ENCODE results near the gene RAN.
"Not testable (repeated sequence)": the region's sequence is repeated elsewhere in the genome, so short reads cannot be mapped to it uniquely, and the experiment has no call there.

Gene RAN

DNA sequence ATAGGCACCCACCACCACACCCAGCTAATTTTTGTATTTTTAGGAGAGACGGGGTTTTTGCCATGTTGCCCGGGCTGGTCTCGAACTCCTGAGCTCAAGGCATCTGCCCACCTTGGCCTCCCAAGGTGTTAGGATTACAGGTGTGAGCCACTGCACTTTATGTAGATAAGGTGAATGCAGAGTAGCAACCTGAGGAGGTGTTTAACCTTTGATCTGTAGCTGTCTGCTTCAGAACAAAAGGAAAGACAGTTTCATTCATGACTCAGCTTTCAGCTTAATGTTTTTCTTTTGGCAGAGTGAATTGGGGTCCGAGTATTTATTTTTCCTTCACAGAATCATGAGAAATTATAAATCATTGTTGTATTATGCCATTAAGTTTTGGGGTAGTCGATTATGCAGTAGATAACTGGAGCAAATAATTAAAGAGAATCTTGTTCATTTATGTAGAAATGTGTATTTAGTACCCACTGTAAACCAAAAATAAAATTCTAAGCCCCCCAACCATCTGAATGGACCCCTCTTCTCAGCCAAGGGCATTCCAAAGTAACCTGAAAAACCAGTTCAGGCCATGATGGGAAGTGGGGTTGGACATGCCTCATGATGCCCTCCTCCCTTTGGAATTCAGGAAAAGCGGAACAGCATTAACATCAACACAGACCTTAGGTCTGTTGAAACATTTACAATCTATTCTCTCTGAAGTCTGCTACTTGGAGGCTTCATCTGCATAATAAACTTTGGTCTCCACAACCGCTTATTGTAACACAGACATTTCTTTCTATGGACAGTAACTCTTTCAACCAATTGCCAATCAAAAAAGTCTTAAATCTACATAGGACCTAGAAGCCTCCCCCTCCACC is 22.1 kb upstream of the RAN start:
- no peak for DNase-seq

DNA sequence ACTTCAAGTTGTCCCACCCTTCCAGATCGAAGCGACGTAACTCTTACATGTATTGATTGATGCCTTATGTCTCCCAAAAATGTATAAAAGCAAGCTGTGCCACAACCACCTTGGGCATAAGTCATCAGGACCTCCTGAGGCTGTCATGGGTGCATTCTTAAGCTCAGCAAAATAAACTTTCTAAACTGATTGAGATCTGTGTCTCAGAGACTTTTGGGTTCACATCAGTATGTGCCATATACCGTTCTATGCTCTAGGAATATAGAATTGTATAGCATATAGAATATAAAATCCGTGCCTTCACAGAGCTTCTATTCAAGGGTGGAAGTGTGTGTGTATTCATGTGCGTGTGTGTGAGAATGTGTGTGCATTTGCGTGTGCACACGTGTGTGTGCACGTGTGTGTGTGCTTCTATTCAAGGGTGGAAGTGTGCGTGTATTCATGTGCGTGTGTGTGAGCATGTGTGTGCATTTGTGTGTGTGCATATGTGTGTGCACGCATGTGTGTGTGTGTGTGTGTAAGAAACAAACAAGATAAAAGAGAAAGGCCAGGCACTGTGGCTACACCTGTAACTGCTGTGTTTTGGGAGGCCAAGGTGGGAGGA is 21.3 kb upstream of the RAN start:
- no peak for DNase-seq

- DNase-seq: no peak
Observed at GRCh38 chr12:130856088-130856487, 15.8 kb upstream of the RAN start.

GRCh38 chr12:130858084-130858483 is 13.8 kb upstream of the RAN start:
- no peak for DNase-seq

DNA sequence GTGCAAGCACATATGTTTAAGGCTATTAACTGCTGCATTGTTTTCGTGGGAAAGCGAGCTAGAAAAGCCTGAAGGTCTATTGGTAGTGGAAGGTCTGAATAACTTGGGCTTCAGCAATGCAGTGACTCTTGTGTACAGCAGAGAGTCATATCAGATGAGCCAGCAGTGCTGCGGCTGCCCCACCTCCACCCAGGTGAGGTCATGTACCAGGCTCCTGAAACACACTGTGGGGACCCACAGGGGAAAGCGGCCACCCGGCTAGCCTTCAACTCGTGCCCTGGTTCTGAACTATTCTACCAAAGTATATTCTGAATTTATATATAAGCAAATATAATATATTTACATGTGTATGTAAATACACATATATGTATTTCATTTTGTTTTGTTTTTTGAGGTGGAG is 12.7 kb upstream of the RAN start:
- DNase-seq: no peak

DNA sequence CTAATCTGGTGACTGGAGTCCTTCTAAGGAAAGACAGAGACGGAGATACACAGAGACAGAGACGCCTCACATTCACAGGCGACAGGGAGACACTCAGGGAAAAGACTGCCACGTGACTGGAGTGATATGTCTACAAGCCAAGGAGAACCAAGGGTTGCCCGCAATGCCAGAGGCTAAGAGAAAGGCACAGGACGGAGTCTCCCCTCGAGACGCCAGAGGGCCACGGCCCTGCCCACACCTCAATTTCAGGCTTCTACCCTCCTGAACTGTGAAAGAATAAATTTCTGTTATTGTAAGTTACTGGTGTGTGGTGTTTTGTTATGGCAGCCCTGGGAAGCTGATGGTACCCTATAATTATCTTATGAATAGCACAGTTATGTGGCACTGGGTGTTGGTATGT is 11.6 kb upstream of the RAN start:
- DNase-seq: no peak

GRCh38 chr12:130862161-130862560 is 9.7 kb upstream of the RAN start:
- DNase-seq: no peak

DNA sequence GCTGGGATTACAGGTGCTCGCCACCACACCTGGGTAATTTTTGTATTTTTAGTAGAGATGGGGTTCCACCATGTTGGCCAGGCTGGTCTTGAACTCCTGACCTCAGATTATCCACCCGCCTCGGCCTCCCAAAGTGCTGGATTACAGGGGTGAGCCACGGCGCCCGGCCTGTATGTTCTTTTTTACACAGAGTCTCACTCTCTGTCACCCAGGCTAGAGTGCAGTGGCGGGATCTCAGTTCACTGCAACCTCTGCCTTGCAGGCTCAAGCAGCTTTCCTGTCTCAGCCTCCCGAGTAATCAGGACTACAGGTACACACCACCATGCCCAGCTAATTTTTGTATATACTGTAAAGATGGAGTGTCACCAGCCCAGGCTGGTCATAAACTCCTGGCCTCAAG is 9.1 kb upstream of the RAN start:
- DNase-seq: not testable (repeated sequence)

DNA sequence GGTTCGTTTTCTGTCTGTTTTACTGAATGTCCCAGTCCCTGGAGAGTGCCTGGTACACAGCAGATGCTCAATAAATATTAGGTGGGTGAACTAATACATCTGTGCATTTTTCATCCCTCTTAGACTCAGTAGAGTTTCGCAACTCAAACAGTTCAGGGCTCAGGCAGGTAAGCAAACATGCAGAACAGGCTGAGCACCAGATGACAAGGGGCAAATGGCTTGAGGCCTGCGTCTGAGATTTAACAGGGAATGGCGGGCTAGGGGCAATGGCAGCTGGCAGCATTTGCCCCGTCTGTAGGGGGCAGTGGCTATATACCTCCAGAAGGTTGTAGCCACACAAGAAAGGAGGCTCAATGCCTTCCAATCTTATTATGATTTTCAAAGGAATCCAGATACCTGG is 8.6 kb upstream of the RAN start:
- no peak for DNase-seq

- DNase-seq: no peak
Observed at GRCh38 chr12:130868412-130868811, 3.5 kb upstream of the RAN start.

- peak; percentile 83 for DNase-seq
Observed at GRCh38 chr12:130870442-130871285, 1.2 kb upstream of the RAN start.

DNA sequence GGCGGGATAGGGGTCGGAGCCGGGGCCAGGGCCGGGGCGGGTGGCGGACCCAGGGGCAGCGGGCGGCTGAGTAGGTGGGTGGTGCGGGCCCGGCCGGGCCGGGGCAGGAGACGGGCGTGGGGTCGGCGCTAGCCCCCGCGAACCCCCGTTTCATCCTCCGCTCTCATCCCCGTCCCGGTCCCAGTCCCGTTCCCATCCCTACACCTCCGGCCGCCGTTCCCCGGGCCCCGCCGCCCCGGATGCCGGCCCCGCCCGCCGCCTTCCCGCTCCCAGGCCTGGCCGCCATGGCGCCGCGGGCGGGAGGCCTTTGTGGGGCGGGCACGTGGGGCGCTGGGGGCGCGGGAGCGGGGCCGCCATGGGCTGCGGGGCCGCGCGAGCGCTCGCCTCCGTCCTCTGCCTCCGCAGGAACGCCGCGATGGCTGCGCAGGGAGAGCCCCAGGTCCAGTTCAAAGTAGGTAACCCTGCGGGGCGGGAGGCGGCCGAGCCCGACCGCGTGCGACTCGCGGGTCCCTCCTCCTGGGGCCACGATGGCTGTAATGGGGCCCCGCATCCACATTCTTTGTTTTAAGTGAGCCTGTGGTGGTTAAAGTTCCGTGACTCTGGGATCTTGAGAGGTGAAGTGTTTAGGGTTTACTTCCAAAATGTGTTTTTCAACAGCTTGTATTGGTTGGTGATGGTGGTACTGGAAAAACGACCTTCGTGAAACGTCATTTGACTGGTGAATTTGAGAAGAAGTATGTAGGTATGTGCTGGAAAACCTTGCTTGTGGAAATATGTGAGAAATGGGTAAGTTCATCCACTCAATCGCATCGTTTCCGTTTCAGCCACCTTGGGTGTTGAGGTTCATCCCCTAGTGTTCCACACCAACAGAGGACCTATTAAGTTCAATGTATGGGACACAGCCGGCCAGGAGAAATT is 572 bp downstream of the RAN start:
- peak; percentile 60 for DNase-seq

DNA sequence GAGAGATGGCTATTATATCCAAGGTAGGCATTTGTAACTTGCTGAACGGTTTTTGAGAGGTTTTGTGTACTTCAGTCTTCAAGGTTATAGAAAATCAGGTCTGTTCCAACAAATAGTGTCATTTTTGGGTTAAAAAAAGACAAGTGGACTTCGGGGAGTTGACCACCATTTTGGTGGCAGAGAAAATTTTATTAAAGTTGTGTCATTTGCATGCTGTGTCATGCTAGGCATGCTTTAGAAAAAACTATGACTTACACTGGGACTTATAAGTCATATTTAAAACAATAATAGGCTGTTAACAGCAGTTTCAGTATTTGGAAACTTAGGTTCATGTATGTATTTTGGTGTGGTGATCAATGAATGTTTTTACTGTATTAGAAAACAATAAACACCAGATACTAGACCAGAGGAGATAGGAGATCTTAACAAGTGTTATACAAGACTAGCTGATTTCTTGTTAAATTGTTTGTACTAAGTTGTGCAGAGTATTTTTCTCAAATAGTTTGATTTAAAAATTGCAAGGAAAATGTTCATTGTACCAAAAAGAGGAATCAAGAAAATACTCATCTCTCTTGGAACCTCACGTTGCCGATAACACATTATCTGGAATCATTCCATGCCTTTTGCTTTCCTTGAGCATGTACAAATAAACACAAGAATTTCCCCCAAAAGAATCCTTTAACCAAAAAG is 1.4 kb downstream of the RAN start:
- DNase-seq: no peak

- peak; percentile 33 for DNase-seq
Observed at GRCh38 chr12:130873825-130874224, 2.0 kb downstream of the RAN start.

DNA sequence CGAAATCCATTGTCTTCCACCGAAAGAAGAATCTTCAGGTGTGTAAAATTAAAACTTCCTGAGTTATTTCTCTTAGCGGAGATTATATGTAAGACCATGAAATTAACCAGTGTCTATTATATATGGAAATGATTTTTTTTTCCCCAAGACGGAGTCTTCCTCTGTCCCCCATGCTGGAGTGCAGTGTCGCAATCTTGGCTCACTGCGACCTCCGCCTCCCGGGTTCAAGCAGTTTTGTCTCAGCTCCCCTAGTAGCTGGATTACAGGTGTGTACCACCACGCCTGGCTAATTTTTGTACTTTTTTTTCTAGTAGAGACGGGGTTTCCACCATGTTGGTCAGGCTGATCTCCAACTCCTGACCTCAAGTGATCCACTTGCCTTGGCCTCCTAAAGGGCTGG is 2.8 kb downstream of the RAN start:
- no peak for DNase-seq

- no peak for DNase-seq
Observed at GRCh38 chr12:130875193-130875592, 3.3 kb downstream of the RAN start.

- DNase-seq: not testable (repeated sequence)
Observed at GRCh38 chr12:130875708-130876107, 3.8 kb downstream of the RAN start.

GRCh38 chr12:130876297-130876696 is 4.4 kb downstream of the RAN start:
- no peak for DNase-seq

- DNase-seq: no peak
Observed at GRCh38 chr12:130876758-130877157, 4.9 kb downstream of the RAN start.

DNA sequence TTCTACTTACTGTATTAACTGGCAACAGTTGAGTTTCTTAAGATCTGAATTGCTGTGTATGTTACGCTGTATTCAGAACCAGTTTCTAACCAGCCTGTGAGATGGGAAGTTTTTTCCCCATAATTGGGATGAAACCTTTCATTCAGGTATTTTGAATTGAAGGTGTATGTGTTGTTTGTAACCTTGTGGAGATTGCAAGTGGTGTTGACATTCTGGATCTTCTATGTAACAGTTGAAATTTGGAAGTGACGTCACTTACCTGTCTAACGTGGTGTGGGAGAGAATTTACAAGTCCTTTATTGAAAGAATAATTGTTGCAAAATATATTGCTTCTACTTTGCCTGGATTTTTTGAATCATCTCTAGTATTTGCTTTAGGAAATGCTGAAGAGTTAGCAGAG is 5.5 kb downstream of the RAN start:
- no peak for DNase-seq

GRCh38 chr12:130878193-130879185 is 6.6 kb downstream of the RAN start:
- DNase-seq: no peak

Measured in activated CD4-positive, alpha-beta T cell treated with anti-CD3 and anti-CD28 coated beads for 48 hours (primary cell).